Measurements from ENCODE around the gene ARMC5.
A peak's percentile ranks its signal among the peaks of the same experiment; 100 is the strongest.

The ARMC5 gene

GRCh38 chr16:31484491-31485171 is 25.3 kb downstream of the ARMC5 start:
- DNase-seq (ENCODE audit: low read depth, low spot score) = no peak
- Histone ChIP-seq H3K9ac (ENCODE audit: insufficient read length) (no peak overlapping the region), H3K4me3 (no peak overlapping the region), H3K27ac (no peak overlapping the region), H3K36me3 (ENCODE audit: insufficient read depth, low read length) (no peaks in the 10 kb centered on the region), H3K9me3 (ENCODE audit: low read depth, low read length) (no peaks in the 10 kb centered on the region)
- no peak for TF ChIP-seq FOXP2 (optimal IDR thresholded peaks at IDR 0.05; ENCODE audit: control extremely low read depth, extremely low read length, insufficient read depth)
- TF ChIP-seq POLR2AphosphoS5 (IDR thresholded peaks at IDR 0.05; ENCODE audit: borderline replicate concordance, low read depth, low read length) = no peak
- TF ChIP-seq EZH2 (IDR thresholded peaks at IDR 0.05) = no peak

- no peak for DNase-seq (ENCODE audit: low read depth, low spot score)
- H3K27ac ChIP-seq = no peak overlapping the region
- no peaks in the 10 kb centered on the region for H3K9me3 ChIP-seq (ENCODE audit: low read depth, low read length)
- no peak for TF ChIP-seq POLR2AphosphoS5 (IDR thresholded peaks at IDR 0.05; ENCODE audit: borderline replicate concordance, low read depth, low read length)
- TF ChIP-seq EZH2 (IDR thresholded peaks at IDR 0.05) = no peak
- TF ChIP-seq FOXP2 (optimal IDR thresholded peaks at IDR 0.05; ENCODE audit: control extremely low read depth, extremely low read length, insufficient read depth) = no peak
- no peaks in the 10 kb centered on the region for H3K36me3 ChIP-seq (ENCODE audit: insufficient read depth, low read length)
- H3K9ac ChIP-seq (ENCODE audit: insufficient read length) = no peak overlapping the region
- H3K4me3 ChIP-seq = no peak overlapping the region
Observed at GRCh38 chr16:31485571-31485970, 26.3 kb downstream of the ARMC5 start.

GRCh38 chr16:31486045-31486444 is 26.7 kb downstream of the ARMC5 start:
- no peaks in the 10 kb centered on the region for H3K36me3 ChIP-seq (ENCODE audit: insufficient read depth, low read length)
- TF ChIP-seq FOXP2 (optimal IDR thresholded peaks at IDR 0.05; ENCODE audit: control extremely low read depth, extremely low read length, insufficient read depth) (no peak), POLR2AphosphoS5 (IDR thresholded peaks at IDR 0.05; ENCODE audit: borderline replicate concordance, low read depth, low read length) (no peak), EZH2 (IDR thresholded peaks at IDR 0.05) (no peak)
- no peak overlapping the region for H3K27ac ChIP-seq

GRCh38 chr16:31487071-31487719 is 27.9 kb downstream of the ARMC5 start:
- no peaks in the 10 kb centered on the region; the same call in 1 of the 2 replicates for H3K36me3 ChIP-seq (ENCODE audit: insufficient read depth, low read length)
- peak overlapping the region; percentile 77 for H3K4me3 ChIP-seq
- no peaks in the 10 kb centered on the region for H3K9me3 ChIP-seq (ENCODE audit: low read depth, low read length)
- TF ChIP-seq EZH2 (IDR thresholded peaks at IDR 0.05) = no peak
- no peak for TF ChIP-seq FOXP2 (optimal IDR thresholded peaks at IDR 0.05; ENCODE audit: control extremely low read depth, extremely low read length, insufficient read depth)
- TF ChIP-seq POLR2AphosphoS5 (IDR thresholded peaks at IDR 0.05; ENCODE audit: borderline replicate concordance, low read depth, low read length) = no peak
- DNase-seq (ENCODE audit: low read depth, low spot score) = no peak
- H3K9ac ChIP-seq (ENCODE audit: insufficient read length) = no peak overlapping the region
- no peak overlapping the region for H3K27ac ChIP-seq

More at GRCh38 chr16:31486045-31486444, 26.7 kb downstream of the ARMC5 start:
- Histone ChIP-seq H3K9me3 (ENCODE audit: low read depth, low read length) (no peaks in the 10 kb centered on the region), H3K9ac (ENCODE audit: insufficient read length) (no peak overlapping the region), H3K4me3 (no peak overlapping the region)
- DNase-seq (ENCODE audit: low read depth, low spot score) = no peak

GRCh38 chr16:31487720-31488467 is 28.6 kb downstream of the ARMC5 start:
- peak overlapping the region; percentile 20 for H3K9ac ChIP-seq (ENCODE audit: insufficient read length)
- H3K36me3 ChIP-seq (ENCODE audit: insufficient read depth, low read length) = peaks cover under 1% of the 10 kb centered on the region; the same call in 1 of the 2 replicates
- H3K27ac ChIP-seq = no peak overlapping the region
- no peaks in the 10 kb centered on the region for H3K9me3 ChIP-seq (ENCODE audit: low read depth, low read length)
- no peak for TF ChIP-seq EZH2 (IDR thresholded peaks at IDR 0.05)
- no peak for TF ChIP-seq FOXP2 (optimal IDR thresholded peaks at IDR 0.05; ENCODE audit: control extremely low read depth, extremely low read length, insufficient read depth)
- no peak for TF ChIP-seq POLR2AphosphoS5 (IDR thresholded peaks at IDR 0.05; ENCODE audit: borderline replicate concordance, low read depth, low read length)
- no peak for DNase-seq (ENCODE audit: low read depth, low spot score)
- H3K4me3 ChIP-seq = peak overlapping the region; percentile 77

GRCh38 chr16:31488468-31489297 is 29.4 kb downstream of the ARMC5 start:
- Histone ChIP-seq H3K9ac (ENCODE audit: insufficient read length) (no peak overlapping the region), H3K27ac (no peak overlapping the region), H3K9me3 (ENCODE audit: low read depth, low read length) (no peaks in the 10 kb centered on the region), H3K36me3 (ENCODE audit: insufficient read depth, low read length) (peaks cover 4% of the 10 kb centered on the region; the same call in 1 of the 2 replicates), H3K4me3 (no peak overlapping the region; the same call in 1 of the 2 replicates)
- no peak for TF ChIP-seq EZH2 (IDR thresholded peaks at IDR 0.05)
- TF ChIP-seq POLR2AphosphoS5 (IDR thresholded peaks at IDR 0.05; ENCODE audit: borderline replicate concordance, low read depth, low read length) = peak; percentile 40
- DNase-seq (ENCODE audit: low read depth, low spot score) = no peak

GRCh38 chr16:31489298-31489564 is 29.9 kb downstream of the ARMC5 start:
- TF ChIP-seq FOXP2 (optimal IDR thresholded peaks at IDR 0.05; ENCODE audit: control extremely low read depth, extremely low read length, insufficient read depth) (no peak), POLR2AphosphoS5 (IDR thresholded peaks at IDR 0.05; ENCODE audit: borderline replicate concordance, low read depth, low read length) (no peak), EZH2 (IDR thresholded peaks at IDR 0.05) (no peak)
- Histone ChIP-seq H3K36me3 (ENCODE audit: insufficient read depth, low read length) (peaks cover 4% of the 10 kb centered on the region; the same call in 1 of the 2 replicates), H3K9me3 (ENCODE audit: low read depth, low read length) (no peaks in the 10 kb centered on the region), H3K9ac (ENCODE audit: insufficient read length) (no peak overlapping the region), H3K27ac (no peak overlapping the region), H3K4me3 (no peak overlapping the region)
- no peak for DNase-seq (ENCODE audit: low read depth, low spot score)

All from SK-N-MC (cell line).